ENCODE data around the gene IQCK.

Gene IQCK

GRCh38 chr16:19815418-19815817 is 97.3 kb downstream of the IQCK start:
- no peak overlapping the region for H3K4me3 ChIP-seq (ENCODE audit: low read length)
- H3K4me1 ChIP-seq (ENCODE audit: control insufficient read depth, low read depth, low read length): no peaks in the 10 kb centered on the region

GRCh38 chr16:19817122-19817521 is 99.1 kb downstream of the IQCK start:
- H3K9me3 ChIP-seq (ENCODE audit: control insufficient read depth, low read depth, low read length): peaks cover 9% of the 10 kb centered on the region
- no peaks in the 10 kb centered on the region for H3K4me1 ChIP-seq (ENCODE audit: control insufficient read depth, low read depth, low read length)
- no peaks in the 10 kb centered on the region for H3K36me3 ChIP-seq (ENCODE audit: control insufficient read depth, low read depth, low read length)
- no peaks in the 10 kb centered on the region for H3K27me3 ChIP-seq (ENCODE audit: control insufficient read depth, insufficient read depth, low read length)
- no peak overlapping the region for H3K9ac ChIP-seq (ENCODE audit: low read length)
- no peak overlapping the region for H3K27ac ChIP-seq (ENCODE audit: low read length)
- H3K4me3 ChIP-seq (ENCODE audit: low read length): no peak overlapping the region

More at GRCh38 chr16:19815418-19815817, 97.3 kb downstream of the IQCK start:
- Histone ChIP-seq H3K27ac (ENCODE audit: low read length) (no peak overlapping the region), H3K27me3 (ENCODE audit: control insufficient read depth, insufficient read depth, low read length) (no peaks in the 10 kb centered on the region), H3K36me3 (ENCODE audit: control insufficient read depth, low read depth, low read length) (no peaks in the 10 kb centered on the region), H3K9me3 (ENCODE audit: control insufficient read depth, low read depth, low read length) (peaks cover 9% of the 10 kb centered on the region), H3K9ac (ENCODE audit: low read length) (no peak overlapping the region)

- no peaks in the 10 kb centered on the region for H3K4me1 ChIP-seq (ENCODE audit: control insufficient read depth, low read depth, low read length)
- H3K27ac ChIP-seq (ENCODE audit: low read length): no peak overlapping the region
- H3K36me3 ChIP-seq (ENCODE audit: control insufficient read depth, low read depth, low read length): no peaks in the 10 kb centered on the region
- no peak overlapping the region for H3K9ac ChIP-seq (ENCODE audit: low read length)
- H3K4me3 ChIP-seq (ENCODE audit: low read length): no peak overlapping the region
- H3K9me3 ChIP-seq (ENCODE audit: control insufficient read depth, low read depth, low read length): peaks cover 7% of the 10 kb centered on the region
- no peaks in the 10 kb centered on the region for H3K27me3 ChIP-seq (ENCODE audit: control insufficient read depth, insufficient read depth, low read length)
Measured at GRCh38 chr16:19817875-19818274, 99.8 kb downstream of the IQCK start.

- no peaks in the 10 kb centered on the region for H3K4me1 ChIP-seq (ENCODE audit: control insufficient read depth, low read depth, low read length)
- no peaks in the 10 kb centered on the region for H3K27me3 ChIP-seq (ENCODE audit: control insufficient read depth, insufficient read depth, low read length)
- H3K9me3 ChIP-seq (ENCODE audit: control insufficient read depth, low read depth, low read length): no peaks in the 10 kb centered on the region
- H3K27ac ChIP-seq (ENCODE audit: low read length): no peak overlapping the region
- no peak overlapping the region for H3K4me3 ChIP-seq (ENCODE audit: low read length)
- no peaks in the 10 kb centered on the region for H3K36me3 ChIP-seq (ENCODE audit: control insufficient read depth, low read depth, low read length)
- no peak overlapping the region for H3K9ac ChIP-seq (ENCODE audit: low read length)
Measured at GRCh38 chr16:19822533-19822932, 104.5 kb downstream of the IQCK start.

GRCh38 chr16:19823322-19823721 is 105.3 kb downstream of the IQCK start:
- no peaks in the 10 kb centered on the region for H3K36me3 ChIP-seq (ENCODE audit: control insufficient read depth, low read depth, low read length)
- no peaks in the 10 kb centered on the region for H3K4me1 ChIP-seq (ENCODE audit: control insufficient read depth, low read depth, low read length)
- no peak overlapping the region for H3K9ac ChIP-seq (ENCODE audit: low read length)
- no peaks in the 10 kb centered on the region for H3K9me3 ChIP-seq (ENCODE audit: control insufficient read depth, low read depth, low read length)
- H3K27me3 ChIP-seq (ENCODE audit: control insufficient read depth, insufficient read depth, low read length): no peaks in the 10 kb centered on the region
- H3K27ac ChIP-seq (ENCODE audit: low read length): no peak overlapping the region
- no peak overlapping the region for H3K4me3 ChIP-seq (ENCODE audit: low read length)

GRCh38 chr16:19824216-19824615 is 106.1 kb downstream of the IQCK start:
- no peak overlapping the region for H3K9ac ChIP-seq (ENCODE audit: low read length)
- no peak overlapping the region for H3K4me3 ChIP-seq (ENCODE audit: low read length)
- H3K9me3 ChIP-seq (ENCODE audit: control insufficient read depth, low read depth, low read length): no peaks in the 10 kb centered on the region
- no peak overlapping the region for H3K27ac ChIP-seq (ENCODE audit: low read length)
- no peaks in the 10 kb centered on the region for H3K27me3 ChIP-seq (ENCODE audit: control insufficient read depth, insufficient read depth, low read length)
- H3K36me3 ChIP-seq (ENCODE audit: control insufficient read depth, low read depth, low read length): no peaks in the 10 kb centered on the region
- no peaks in the 10 kb centered on the region for H3K4me1 ChIP-seq (ENCODE audit: control insufficient read depth, low read depth, low read length)

- Histone ChIP-seq H3K9me3 (ENCODE audit: control insufficient read depth, low read depth, low read length) (no peaks in the 10 kb centered on the region), H3K9ac (ENCODE audit: low read length) (no peak overlapping the region), H3K27me3 (ENCODE audit: control insufficient read depth, insufficient read depth, low read length) (no peaks in the 10 kb centered on the region), H3K27ac (ENCODE audit: low read length) (no peak overlapping the region), H3K4me1 (ENCODE audit: control insufficient read depth, low read depth, low read length) (no peaks in the 10 kb centered on the region), H3K4me3 (ENCODE audit: low read length) (no peak overlapping the region), H3K36me3 (ENCODE audit: control insufficient read depth, low read depth, low read length) (no peaks in the 10 kb centered on the region)
Measured at GRCh38 chr16:19829844-19830692, 112.0 kb downstream of the IQCK start.

- no peak overlapping the region for H3K4me3 ChIP-seq (ENCODE audit: low read length)
- no peaks in the 10 kb centered on the region for H3K4me1 ChIP-seq (ENCODE audit: control insufficient read depth, low read depth, low read length)
- no peaks in the 10 kb centered on the region for H3K27me3 ChIP-seq (ENCODE audit: control insufficient read depth, insufficient read depth, low read length)
- H3K9ac ChIP-seq (ENCODE audit: low read length): no peak overlapping the region
- no peak overlapping the region for H3K27ac ChIP-seq (ENCODE audit: low read length)
- H3K9me3 ChIP-seq (ENCODE audit: control insufficient read depth, low read depth, low read length): no peaks in the 10 kb centered on the region
- no peaks in the 10 kb centered on the region for H3K36me3 ChIP-seq (ENCODE audit: control insufficient read depth, low read depth, low read length)
Measured at GRCh38 chr16:19830902-19831560, 113.0 kb downstream of the IQCK start.

- Histone ChIP-seq H3K9me3 (ENCODE audit: control insufficient read depth, low read depth, low read length) (no peaks in the 10 kb centered on the region), H3K4me1 (ENCODE audit: control insufficient read depth, low read depth, low read length) (no peaks in the 10 kb centered on the region), H3K27me3 (ENCODE audit: control insufficient read depth, insufficient read depth, low read length) (no peaks in the 10 kb centered on the region), H3K36me3 (ENCODE audit: control insufficient read depth, low read depth, low read length) (no peaks in the 10 kb centered on the region), H3K27ac (ENCODE audit: low read length) (no peak overlapping the region), H3K4me3 (ENCODE audit: low read length) (no peak overlapping the region), H3K9ac (ENCODE audit: low read length) (no peak overlapping the region)
Measured at GRCh38 chr16:19831678-19832077, 113.6 kb downstream of the IQCK start.

- Histone ChIP-seq H3K27me3 (ENCODE audit: control insufficient read depth, insufficient read depth, low read length) (no peaks in the 10 kb centered on the region), H3K27ac (ENCODE audit: low read length) (no peak overlapping the region), H3K9me3 (ENCODE audit: control insufficient read depth, low read depth, low read length) (no peaks in the 10 kb centered on the region), H3K36me3 (ENCODE audit: control insufficient read depth, low read depth, low read length) (no peaks in the 10 kb centered on the region), H3K4me1 (ENCODE audit: control insufficient read depth, low read depth, low read length) (peaks cover 12% of the 10 kb centered on the region), H3K9ac (ENCODE audit: low read length) (no peak overlapping the region), H3K4me3 (ENCODE audit: low read length) (no peak overlapping the region)
Measured at GRCh38 chr16:19833176-19833575, 115.1 kb downstream of the IQCK start.

- peaks cover 16% of the 10 kb centered on the region for H3K4me1 ChIP-seq (ENCODE audit: control insufficient read depth, low read depth, low read length)
- H3K27ac ChIP-seq (ENCODE audit: low read length): no peak overlapping the region
- no peak overlapping the region for H3K9ac ChIP-seq (ENCODE audit: low read length)
- no peaks in the 10 kb centered on the region for H3K27me3 ChIP-seq (ENCODE audit: control insufficient read depth, insufficient read depth, low read length)
- H3K4me3 ChIP-seq (ENCODE audit: low read length): no peak overlapping the region
- H3K36me3 ChIP-seq (ENCODE audit: control insufficient read depth, low read depth, low read length): no peaks in the 10 kb centered on the region
- H3K9me3 ChIP-seq (ENCODE audit: control insufficient read depth, low read depth, low read length): no peaks in the 10 kb centered on the region
Measured at GRCh38 chr16:19833581-19833980, 115.5 kb downstream of the IQCK start.

- Histone ChIP-seq H3K27ac (ENCODE audit: low read length) (no peak overlapping the region), H3K27me3 (ENCODE audit: control insufficient read depth, insufficient read depth, low read length) (no peaks in the 10 kb centered on the region), H3K9ac (ENCODE audit: low read length) (no peak overlapping the region), H3K4me1 (ENCODE audit: control insufficient read depth, low read depth, low read length) (peaks cover 16% of the 10 kb centered on the region), H3K4me3 (ENCODE audit: low read length) (no peak overlapping the region), H3K36me3 (ENCODE audit: control insufficient read depth, low read depth, low read length) (no peaks in the 10 kb centered on the region), H3K9me3 (ENCODE audit: control insufficient read depth, low read depth, low read length) (no peaks in the 10 kb centered on the region)
Measured at GRCh38 chr16:19835196-19835595, 117.1 kb downstream of the IQCK start.

Data from iPS-18a (cell line).